DMS53 treated with DMSO at 0.1 percent for 48 hours (cell line): ENCODE results near the gene GGTLC2.
A peak's percentile ranks its signal among the peaks of the same experiment; 100 is the strongest.
"Not testable (repeated sequence)": the region's sequence is repeated elsewhere in the genome, so short reads cannot be mapped to it uniquely, and the experiment has no call there.

Source experiments
- DNase-seq: peaks from one replicate; lab custom pipeline; 2025; ENCODE audit not compliant: unreplicated experiment; lab: John Stamatoyannopoulos, UW

The GGTLC2 gene

DNA sequence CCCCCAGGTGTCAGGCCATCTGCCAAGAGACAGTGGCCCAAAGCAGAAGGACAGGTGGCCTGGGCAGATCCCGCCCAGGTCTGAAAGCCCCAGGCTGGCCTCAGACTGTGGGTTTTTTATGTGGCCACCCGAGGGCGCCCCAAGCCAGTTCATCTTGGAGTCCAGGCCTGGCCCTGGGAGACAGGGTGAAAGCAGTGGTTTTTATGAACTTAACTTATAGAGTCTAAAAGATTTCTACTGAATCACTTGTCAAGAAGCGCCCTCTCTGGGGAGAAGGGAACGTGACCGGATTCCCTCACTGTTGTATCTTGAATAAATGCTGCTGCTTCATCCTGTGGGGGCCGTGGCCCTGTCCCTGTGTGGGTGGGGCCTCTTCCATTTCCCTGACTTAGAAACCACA lies 8.2 kb upstream of the GGTLC2 start:
- not testable (repeated sequence) for DNase-seq

DNA sequence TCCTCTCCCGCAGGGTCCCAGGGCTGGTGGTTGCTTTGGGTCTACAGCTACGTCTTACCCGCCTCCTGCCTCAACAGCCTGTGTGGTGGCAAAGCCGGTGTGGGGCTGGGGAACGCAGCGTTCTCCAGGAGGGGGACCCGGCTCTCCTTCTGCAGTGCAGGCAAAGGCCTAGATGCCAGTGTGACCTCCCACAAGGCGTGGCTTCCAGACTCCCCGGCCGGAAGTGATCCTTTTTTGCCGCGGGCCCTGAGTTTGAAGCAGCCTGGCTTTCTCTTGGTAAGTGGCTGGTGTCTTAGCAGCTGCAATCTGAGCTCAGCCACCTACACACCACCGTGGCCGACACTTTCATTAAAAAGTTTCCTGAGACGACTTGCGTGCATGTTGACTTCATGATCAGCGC lies 6.1 kb upstream of the GGTLC2 start:
- DNase-seq: not testable (repeated sequence)

DNA sequence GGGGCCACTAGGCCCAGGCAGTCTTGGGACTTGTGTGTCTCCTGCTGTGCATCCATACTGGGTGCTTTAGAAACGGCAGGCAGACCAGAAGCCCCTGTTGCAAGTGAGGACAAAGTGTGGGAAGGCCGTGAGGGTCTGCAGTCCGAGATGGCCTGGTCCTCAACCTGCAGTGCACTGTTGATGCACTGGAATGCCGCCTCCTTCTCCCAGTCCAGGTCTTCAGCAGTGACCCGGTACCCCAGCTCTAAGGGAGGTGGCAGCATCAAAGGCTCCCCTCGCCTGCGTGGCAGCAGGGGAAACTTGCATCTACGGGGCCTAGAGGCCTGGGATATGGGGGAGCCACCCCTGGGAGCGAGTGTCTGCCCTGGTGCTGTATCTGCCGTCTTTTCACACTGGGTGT lies 2.2 kb upstream of the GGTLC2 start:
- DNase-seq: not testable (repeated sequence)

DNA sequence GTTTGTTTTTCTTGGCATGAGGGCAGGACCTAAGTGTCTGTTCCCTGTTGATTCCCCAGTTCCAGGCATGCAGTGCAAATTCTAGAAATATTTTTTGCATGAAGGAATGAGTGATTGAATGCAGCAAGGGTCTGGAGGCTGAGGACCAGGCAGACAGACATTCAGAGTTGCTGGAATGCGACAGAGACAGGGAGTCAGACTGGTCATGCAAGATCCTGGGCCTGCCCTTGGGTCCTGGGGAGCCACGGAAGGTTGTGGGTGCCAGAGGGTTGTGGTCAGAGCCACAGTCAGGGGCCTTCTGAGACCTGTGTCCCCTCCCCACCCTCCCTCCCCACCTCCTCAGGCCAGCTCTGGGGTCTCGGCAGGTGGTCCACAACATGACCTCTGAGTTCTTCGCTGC lies 1.6 kb downstream of the GGTLC2 start:
- not testable (repeated sequence) for DNase-seq

DNA sequence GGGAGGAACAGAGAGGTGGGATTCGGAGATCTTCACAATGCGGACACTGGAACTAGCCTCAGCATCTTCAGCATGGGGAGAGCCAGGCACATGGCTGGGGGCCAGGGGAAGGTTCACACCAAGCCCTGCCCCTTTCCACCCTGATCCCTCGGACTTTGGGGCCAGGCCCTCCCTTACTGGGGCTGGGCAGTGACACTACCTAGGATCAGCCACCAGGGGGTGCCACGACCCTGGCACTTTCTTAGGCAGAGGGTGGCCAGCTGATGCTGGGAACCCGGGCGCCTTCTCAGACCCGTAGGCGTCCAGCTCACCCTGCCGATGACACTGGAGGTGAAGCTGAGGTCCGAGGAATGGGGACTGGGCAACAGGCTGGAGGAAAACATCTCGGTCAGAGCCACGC lies 3.5 kb downstream of the GGTLC2 start:
- DNase-seq: not testable (repeated sequence)

DNA sequence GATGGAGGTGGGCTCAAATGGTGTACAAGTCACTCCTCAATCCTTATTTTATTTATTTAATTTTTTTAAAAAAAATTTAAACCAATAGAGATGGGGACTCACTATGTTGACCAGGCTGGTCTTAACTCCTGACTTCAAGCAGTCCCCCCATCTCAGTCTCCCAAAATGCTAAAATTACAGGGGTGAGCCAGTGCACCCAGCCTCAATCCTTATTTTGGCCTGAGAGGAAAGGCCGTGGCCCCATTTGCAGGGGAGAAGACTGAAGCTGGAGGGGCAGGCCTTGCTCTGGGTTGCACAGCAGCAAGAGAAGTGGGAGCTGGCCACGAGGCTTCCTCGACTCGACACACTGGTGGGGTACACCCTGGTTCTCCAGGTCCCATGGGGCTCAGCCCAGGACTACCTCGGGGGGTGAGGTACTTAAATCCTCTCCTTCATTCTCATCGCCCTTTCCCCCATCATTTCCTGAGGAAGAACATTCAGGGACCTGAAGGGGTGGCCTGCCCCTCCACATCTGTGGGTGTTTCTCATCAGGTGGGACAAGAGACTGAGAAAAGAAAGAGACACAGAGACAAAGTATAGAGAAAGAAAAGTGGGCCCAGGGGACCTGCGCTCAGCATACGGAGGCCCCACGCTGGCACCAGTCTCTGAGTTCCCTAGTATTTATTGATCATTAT lies 4.6 kb downstream of the GGTLC2 start:
- DNase-seq: not testable (repeated sequence)

DNA sequence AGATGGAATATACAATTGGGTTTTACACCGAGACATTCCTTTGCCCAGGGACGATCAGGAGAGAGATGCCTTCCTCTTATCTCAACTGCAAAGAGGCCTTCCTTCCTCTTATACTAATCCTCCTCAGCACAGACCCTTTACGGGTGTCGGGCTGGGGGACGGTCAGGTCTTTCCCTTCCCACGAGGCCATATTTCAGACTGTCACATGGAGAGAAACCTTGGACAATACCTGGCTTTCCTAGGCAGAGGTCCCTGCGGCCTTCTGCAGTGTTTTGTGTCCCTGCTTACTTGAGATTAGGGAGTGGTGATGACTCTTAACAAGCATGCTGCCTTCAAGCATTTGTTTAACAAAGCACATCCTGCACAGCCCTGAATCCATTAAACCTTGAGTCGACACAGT lies 5.3 kb downstream of the GGTLC2 start:
- DNase-seq: not testable (repeated sequence)

DNA sequence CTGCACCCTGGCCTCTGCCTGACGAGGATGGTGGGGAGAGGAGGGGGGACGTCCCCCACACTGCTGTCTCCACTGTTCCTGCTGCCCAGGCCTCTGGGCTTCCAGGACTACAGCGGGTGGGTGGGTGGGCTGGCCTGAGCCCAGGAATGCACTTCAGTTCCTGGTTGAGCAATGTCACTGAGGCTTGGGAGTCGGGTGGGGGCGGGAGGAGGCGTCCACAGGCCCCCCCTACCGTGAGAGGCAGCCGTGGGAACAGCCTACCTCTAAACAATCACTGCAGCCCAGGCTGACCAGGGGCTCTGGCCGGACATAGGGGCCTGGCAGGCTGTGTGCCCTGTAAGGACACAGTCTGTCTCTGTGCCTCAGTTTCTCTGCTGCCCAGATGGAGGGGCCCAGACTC lies 6.0 kb downstream of the GGTLC2 start:
- DNase-seq: not testable (repeated sequence)

DNA sequence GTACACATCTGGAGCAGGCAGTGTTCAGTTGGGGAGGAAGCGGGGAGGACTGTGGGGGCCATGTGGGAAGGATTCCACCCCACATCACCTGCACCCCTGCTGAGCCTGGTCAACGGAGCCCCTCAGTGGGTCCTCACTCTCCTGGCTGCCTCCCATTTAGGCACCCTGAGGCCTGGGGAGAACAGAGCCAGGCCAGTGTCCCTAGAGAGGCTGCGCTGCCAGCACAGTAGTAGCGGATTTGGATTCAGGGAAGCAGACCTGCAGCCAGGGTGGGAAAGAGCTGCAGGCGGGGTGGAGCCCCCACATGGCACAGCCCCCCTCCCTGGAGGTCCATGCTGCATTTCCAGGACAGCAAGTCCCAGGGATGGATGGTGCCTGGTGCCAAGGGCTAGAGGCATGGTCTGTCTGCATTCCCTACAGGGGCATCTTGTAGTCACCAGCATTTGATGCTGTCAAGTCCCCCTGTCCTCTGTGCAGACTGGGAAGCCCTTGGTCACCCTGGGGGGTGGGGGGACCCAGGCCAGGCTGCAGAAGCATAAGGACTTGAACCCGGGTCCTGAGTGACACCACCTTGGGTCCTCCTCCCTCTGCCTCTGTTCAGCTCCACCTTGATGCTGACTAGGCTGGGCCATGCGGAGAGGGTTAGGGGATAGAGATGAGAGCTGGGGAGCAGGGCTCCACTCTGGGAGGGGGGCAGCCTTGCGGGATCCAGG lies 6.5 kb downstream of the GGTLC2 start:
- not testable (repeated sequence) for DNase-seq

DNA sequence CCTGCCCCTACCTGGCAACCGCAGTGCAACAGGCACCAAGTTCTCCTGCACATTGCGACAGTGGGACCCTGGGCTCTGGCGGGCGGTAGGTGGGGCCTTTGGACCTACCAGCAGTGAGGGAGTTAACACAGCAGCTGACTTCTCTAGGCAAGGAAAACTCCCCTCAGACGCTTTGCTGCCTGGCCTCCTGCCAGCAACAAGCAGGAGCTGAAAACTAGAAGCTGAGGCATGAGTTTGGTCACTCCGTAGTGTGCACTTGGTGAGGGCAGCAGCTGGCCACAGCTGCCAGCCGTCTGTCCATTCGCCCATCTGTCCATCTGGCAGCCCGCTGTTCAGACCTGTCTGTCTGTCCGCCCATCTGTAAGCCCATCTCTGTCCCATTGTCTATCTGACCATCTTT lies 7.2 kb downstream of the GGTLC2 start:
- DNase-seq: not testable (repeated sequence)

DNA sequence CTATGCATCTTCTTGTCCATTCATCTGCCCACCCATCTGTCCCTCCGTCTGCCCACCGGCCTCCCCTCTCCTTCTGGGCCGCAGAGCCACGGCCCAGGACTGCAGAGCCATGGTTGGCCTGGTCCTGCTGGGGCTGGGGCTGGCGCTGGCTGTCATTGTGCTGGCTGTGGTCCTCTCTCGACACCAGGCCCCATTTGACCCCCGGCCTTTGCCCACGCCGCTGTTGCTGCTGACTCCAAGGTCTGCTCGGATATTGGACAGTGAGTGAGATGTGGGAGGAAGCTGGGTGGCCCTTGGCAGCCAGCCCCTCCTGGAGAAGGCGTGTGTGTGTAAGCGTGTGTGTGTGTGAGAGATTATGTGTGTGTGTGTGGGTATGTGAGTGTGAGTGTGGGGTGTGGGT lies 7.7 kb downstream of the GGTLC2 start:
- DNase-seq: not testable (repeated sequence)

DNA sequence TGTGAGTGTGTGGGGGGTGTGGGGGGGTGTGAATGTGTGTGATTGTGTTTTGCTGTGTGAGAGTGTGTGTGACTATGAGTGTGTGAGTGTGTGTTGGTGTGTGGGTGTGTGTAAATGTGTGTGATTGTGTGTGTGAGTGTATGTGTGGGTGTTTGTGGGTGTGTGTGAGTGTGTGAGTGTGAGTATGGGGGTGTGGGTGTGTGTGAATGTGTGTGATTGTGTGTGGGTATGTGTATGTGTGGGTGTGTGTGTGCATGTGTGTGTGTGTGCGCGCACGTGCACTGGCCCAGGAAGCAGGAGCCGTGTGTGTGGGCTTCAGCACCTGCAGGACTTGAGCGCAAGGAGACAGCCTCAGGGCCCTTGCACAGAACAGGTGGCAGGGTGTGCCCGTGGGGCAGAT lies 8.2 kb downstream of the GGTLC2 start:
- DNase-seq: not testable (repeated sequence)

DNA sequence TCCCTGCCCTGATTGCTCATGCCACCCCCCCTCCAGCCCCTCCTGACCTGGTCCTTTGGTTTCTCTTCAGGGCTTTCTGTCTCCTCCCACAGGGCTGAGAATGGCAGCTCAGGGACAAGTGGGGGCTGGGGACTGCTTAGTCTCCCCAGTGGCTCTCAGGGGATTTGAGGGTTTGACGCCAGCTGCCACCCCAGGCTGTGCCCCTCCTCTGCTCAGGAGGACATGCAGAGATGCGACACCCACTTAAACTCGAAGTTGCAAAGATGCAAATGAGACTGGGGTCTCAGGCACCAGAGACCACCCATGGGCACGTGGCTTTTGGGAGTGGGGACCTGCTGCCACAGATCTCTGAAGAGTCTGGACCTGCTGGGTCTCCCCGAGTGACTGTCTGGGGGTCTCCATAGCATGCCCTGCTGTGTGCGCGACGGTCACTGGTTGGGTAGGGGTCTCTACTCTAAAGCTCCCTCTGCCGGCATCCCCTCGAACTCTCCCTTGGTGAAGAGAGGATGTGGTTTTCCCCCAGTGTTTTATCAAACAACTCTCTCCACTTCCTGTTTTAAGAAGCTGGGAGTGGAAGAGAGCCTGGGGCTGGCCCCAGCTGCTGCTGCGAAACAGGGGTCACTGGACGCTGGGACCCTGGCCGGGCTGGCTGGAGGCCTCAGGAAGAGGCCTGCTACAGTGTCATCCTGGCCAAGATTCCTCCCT lies 9.4 kb downstream of the GGTLC2 start:
- not testable (repeated sequence) for DNase-seq

DNA sequence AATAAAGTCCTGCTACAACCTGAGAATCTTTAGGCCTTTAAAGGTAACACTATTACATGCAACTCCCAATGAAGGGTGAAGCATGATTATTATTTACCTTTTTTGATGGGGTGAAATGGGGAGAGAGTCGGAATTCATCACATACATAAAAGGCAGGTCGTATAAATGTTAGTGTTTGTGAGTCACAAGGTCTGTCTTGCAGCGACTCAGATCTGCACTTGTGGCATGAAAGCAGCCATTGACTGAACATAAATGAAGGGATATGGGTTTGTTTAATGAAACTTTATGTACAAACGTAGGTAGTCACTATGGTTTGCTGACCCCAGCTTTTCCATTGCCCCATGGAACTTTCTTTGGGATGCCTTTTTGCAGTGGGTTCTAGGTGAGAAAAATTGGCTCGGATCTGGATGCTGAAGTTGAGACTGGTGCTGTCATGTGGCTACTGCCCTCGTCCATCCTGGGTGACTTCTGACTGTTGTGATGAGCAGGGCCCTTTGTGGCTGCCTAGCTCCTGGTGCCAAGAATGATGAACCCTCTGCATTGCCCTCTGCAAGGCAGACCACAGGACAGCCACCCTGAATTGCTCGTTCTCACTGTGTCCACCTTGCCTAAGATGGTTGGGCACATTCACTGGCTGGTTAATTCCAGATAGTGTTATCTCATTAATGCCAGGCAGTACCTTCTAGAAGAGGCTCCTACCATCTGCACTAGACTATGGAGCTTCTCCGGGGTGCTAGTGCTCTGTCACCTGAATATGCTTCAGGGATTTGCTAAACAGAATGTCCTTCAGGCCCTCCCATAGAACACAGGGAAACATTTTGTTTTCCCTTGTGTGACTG lies 11.3 kb downstream of the GGTLC2 start:
- no peak for DNase-seq

DNA sequence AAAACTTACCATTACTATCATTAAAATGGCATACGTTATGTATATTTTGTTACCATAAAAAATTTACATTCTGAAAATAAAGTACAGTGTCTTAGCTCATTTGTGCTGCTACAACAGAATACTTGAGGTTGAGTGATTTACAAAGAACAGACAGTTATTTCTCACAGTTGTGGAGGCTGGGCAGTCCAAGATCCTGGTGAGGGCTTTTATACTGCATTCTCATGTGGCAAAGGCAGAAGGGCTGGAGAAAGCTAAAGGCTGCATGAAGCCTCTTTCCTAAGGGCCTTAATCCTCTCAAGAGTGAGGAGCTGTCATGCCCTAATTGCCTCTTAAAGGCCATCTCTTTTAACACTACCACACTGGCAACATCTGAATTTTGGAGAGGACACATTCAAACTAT lies 13.3 kb downstream of the GGTLC2 start:
- DNase-seq: no peak

DNA sequence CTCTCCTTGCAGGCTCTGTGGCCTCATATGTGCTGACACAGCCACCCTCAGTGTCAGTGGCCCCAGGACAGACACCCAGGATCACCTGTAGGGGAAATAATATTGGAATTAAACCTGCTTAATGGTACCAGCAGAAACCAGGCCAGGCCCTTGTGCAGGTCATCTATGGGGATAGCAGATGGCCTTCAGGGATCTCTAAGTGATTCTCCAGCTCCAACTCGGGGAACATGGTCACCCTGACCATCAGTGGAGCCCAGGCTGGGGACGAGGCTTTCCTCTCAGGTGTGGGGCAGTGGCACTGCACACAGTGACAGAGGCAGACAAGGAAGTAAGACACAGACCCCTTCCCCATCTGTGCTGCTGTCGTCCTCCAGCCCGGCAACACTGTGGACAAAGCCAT lies 16.9 kb downstream of the GGTLC2 start:
- no peak for DNase-seq

DNA sequence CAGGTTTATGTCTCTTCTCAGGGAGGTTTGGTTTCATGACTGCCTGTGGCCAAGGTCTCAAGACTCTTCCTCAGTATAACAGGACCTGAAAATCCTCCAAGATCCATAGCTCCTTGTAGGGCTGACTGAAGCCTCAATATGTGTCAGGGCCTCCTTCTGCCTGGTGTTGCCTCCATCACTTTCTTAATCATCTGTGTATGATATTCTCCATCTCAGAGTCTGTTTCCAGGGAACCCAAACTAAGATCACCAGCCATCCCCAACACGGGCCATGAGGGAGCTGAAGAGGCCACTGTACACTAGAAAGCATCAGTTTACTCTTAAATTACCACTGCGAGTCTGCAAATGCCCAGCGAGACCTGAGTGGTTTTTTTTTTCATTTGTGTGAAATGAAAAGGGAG lies 17.7 kb downstream of the GGTLC2 start:
- no peak for DNase-seq

DNA sequence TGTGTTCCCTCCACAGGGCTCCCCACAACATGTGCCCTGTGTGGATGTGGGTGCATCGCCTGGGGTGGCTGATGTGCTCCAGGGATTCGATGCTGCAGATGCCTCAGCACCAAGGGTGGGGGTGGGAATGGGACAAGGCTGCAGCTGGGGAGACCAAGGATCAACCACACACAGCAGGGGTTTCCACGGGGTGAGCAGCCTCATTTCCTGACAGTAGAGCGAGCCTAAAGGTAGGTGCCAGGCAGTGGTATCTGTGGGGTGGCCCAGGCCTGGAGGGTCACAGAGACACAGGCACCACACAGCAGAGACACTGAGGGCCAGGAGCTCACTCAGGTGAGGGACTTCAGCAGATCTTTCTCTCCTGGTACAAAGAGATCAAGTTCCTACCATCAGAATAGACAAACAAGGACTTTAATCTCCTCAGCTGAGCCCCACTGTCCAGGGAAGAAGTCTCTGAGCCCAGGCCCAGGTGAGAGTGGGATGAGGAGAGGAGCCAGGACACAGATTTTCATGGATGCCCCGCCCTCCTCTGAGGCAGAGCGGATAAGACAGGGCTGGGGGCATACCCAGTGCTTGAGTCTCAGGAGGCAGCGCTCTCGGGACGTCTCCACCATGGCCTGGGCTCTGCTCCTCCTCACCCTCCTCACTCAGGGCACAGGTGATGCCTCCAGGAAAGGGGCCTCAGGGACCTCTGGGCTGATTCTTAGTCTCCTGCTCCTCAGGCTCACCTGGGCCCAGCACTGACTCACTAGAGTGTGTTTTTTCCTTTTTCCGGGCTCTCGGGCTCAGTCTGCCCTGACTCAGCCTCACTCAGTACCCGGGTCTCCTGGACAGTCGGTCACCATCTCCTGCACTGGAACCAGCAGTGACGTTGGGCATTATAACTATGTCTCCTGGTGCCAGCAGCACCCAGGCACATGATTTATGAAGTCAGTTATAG lies 19.7 kb downstream of the GGTLC2 start:
- no peak for DNase-seq

DNA sequence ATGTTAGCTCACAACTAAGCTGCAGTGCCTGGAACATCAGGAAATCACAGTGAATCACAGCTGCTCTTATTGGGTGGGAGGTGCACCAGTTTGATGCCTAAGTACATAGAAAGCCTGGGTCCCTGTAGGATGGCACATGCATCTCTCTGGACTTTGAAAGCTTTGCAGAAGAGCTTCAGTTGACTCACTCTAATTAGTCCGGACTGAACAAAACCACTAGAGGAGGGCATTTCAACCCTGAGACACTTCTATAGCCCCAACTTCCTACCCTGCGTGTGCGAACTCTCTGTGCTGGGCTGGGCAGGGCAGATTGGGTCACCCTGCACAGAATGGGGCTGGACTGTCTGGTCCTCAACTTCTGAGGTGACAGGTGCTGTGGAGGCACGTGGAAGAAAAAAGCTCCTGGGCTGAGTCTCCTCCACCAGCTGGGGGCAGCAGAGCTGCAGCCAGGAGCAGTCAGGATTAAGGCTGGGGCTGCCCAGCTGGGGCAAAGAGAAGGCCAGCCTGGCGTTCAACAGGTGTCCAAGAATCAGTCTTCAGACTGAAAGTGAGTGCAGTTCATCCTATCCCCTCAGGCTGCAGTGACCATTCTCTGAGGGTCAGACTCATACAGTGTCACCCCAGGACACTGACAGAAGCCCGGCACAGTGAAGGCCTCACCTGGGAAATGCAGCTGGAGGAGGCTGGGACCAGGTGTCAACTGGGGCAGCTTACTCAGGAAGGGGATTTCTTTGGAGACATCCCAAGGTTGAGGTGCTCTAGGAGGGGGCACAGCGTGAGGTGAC lies 22.1 kb downstream of the GGTLC2 start:
- peak; percentile 10 for DNase-seq
